Measurements from ENCODE around the gene NECAB2.
A peak's percentile ranks its signal among the peaks of the same experiment; 100 is the strongest.

Gene NECAB2

DNA sequence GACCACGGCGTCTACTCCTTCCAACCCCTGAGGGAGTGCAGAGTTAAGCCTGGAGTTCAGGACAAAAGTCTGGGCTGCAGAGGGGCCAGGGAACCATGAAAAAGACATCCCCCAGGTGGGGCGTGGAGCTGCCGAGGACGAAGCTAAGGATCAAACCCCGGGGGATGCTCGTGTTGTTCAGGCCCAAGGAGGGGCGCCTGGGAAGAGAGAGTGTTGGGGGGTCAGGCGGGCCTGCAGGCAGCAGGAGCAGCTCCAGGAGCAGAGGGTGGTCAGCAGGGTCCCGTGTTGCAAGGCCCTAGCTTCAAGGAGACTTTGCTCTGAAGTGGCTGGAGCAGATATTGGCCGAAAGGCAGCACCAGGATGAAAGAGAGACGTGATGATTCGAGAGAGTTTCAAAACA lies 26.7 kb downstream of the NECAB2 start:
- no peak for DNase-seq

- no peak for DNase-seq
Measured at GRCh38 chr16:83995754-83996153, 27.7 kb downstream of the NECAB2 start.

- no peak for DNase-seq
Measured at GRCh38 chr16:83996481-83997252, 28.6 kb downstream of the NECAB2 start.

- DNase-seq = no peak
Measured at GRCh38 chr16:83998091-83998490, 30.0 kb downstream of the NECAB2 start.

DNA sequence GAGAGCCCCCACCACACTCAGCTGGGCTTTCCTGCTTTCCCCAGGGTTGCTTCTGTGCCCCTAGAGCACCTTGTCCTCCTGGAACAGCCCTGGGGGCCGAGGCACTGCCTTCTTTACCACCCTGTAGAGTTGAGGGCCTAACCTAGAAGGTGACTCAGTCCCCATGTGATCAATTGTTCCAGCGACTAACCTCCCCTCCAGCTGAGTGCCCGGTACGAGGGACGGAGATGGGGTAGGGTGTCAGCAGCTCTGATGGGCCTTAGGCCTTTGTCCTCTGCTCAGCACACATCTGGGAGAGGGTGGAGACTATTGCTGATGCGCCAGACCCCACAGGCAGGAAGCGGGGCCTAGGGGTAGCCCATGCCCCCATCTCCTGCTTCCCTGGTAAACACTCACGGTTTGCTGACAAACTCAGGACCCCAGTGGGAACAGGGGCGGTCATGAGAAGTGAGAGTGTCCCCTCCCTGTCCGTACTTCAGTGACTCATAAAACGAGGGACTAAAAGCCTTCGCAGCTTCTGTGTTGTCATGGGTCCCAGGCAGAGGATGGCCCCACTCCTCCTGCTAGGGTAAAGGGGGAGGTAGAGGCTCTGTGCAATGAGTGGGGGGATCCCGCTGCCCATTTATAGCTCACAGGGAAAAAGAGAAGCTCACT lies 33.1 kb downstream of the NECAB2 start:
- no peak for DNase-seq

GRCh38 chr16:84001726-84002125 lies 33.7 kb downstream of the NECAB2 start:
- DNase-seq = no peak

- DNase-seq = no peak
Measured at GRCh38 chr16:84003038-84003437, 35.0 kb downstream of the NECAB2 start.

DNA sequence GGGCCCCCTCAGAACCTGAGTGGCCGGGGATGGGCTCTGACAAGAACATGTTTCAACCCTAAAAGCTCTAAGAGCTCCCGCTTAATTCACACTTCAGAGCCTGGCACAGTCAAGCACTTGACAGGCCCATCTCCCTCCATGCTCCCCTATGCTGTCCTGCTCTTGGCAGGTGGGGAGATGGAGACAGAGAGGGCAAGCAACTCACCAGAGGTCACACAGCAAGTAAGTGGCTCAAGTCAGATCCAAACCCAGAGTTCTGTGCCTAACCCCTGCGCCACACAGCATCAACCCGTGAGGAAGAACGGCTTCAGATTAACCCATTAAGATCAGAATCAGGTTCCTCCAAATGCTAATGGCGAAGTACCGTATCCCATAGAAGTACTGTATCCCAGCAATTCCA lies 36.4 kb downstream of the NECAB2 start:
- DNase-seq = no peak

DNA sequence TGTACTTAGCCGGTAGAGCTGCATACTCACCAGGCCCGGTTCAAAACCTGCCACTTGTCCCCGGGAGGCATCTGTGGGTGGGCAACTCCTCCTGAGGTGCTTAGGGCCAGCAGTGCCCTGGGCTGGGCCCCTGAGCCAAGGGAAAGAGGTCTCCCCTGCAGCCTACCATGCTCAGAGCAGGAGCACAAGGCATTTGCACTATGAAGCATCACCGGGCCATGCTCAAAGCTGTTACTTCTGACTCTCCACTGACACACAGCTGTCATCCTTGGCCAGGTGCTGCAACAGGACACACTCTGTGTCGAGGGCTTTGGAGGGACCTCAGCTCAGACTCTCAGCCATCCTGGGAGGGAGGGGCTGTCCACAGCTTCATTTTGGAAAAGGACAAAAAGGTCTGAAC lies 37.3 kb downstream of the NECAB2 start:
- no peak for DNase-seq

DNA sequence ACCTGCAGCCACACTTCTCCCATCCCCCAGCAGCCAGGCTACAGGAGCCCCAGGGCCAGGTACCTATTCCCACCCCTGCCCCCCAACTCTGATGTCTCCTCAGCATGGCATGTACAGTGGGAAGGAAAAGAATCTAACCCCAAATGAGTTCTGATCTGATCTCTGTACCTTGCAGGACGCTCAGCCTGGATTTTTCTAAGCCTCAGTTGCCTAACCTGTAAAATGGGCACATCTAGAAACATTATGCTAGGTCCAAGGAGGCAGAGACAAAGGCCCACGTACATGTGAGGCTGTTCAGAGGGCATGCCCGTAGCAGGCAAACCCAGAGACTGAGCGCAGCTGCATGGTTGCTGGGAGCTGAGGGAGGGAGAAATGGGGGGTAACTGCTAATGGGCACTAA lies 39.5 kb downstream of the NECAB2 start:
- DNase-seq = no peak

DNA sequence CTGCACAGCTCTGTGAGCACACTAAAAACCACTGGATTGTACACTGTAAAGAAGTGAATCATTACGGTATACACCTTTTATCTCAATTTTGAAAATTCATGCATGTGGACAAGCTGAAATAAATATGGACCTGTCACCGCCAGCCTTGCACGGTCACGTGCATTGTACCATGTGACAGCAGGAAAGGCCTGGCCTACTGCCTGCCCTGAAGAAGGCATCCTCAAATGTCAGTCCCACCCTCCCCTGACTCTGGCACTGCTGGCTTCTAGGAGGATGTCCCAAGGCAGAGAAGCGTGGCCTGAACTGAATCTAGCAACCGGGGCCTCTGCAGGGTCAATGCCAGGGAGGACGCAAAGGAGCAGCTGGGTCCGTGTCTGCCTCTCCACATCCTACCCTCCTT lies 39.9 kb downstream of the NECAB2 start:
- no peak for DNase-seq

- DNase-seq = no peak
Measured at GRCh38 chr16:84009282-84009681, 41.2 kb downstream of the NECAB2 start.

GRCh38 chr16:84013787-84014569 lies 45.9 kb downstream of the NECAB2 start:
- DNase-seq = peak; percentile 52

DNA sequence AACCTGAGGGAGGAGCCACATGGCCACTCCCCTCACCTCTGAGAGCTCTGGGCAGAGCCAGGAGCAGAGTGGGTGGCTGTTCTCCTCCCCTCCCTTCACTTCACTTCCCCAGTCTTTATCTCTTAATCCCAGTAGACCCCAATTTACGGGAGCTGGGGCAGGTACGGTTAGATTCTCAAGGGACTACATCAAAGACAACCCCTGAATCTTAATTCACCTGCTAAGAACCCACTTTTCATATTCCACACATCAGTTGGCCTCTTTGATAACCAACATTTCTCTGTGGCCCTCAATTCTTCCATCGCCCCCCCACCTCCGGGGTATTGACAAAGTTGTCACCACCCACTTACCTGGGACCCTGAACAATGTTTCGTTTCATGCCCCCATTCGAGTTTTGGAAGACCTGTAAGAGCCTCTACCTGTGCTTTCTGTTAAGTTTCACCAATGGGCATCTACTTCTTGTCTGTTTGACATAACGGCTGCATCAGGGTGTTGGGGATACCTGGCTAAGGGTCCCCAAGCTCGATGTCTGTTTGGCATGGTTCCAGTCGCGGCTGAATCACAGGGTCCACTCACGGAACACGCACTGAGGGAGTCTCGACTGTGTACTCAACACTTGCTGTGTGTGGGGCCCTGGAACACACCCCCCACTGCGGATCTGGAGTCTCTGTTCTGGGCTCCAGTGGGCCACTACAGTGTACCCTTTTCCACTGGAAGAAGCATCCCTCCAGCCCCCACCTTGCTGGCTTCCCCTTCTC lies 46.7 kb downstream of the NECAB2 start:
- no peak for DNase-seq

DNA sequence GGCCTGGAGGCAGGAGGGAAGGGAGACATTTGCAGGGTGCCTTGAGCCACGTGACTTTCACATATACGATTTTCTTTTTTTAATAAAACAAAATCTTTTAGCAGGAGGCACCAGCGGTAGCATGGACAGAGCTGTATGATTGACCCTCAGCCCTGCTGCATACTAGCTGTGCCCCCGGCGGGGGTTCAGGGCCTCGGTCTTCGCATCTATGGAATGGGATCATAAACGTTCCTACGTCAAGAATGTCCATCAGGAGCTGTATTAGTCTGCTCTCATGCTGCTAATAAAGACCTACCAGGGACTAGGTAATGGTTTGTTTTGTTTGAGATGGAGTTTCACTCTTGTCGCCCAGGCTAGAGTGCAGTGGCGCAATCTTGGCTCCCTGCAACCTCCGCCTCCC lies 47.4 kb downstream of the NECAB2 start:
- no peak for DNase-seq

GRCh38 chr16:84016477-84016876 lies 48.4 kb downstream of the NECAB2 start:
- DNase-seq = no peak

GRCh38 chr16:84018710-84019109 lies 50.7 kb downstream of the NECAB2 start:
- no peak for DNase-seq

DNA sequence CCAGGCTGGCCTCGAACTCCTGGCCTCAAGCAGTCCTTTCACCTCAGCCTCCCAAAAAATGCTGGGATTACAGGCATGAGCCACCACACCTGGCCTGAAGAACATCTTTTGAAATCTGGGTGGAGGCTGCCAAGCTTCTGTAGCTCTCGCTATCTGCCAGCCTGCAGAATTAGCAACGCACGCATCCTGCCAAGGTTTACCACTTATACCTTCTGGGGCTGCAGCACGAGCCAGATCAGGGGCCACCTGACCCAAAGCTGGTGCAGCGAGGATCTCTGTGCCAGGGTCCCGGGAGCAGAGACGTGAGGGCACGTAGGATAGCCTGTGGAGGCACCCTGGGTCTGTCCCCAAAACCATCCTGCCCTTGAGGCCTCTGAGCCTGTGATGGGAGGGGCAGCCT lies 52.3 kb downstream of the NECAB2 start:
- no peak for DNase-seq

- DNase-seq = no peak
Measured at GRCh38 chr16:84021488-84021887, 53.4 kb downstream of the NECAB2 start.

DNA sequence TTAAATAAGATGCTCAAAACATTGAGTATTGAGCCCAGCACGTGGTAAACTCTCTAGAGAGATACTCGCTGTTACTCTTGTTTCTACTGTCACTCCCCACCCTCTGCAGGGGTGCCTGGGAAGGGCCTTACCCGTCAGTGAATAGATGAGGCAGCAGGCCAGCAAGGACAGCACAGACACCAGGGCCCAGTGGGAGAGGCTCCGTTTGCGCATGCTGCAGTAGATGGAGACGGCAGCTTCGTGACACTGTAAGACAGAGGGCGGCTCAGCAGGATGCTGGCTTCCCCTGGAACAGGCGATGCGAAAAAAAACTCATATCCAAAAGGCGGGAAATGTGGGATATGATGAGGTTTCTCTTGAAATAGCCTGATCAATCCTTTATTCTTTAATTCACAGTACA lies 54.6 kb downstream of the NECAB2 start:
- DNase-seq = no peak

- DNase-seq = no peak
Measured at GRCh38 chr16:84024854-84025253, 56.8 kb downstream of the NECAB2 start.

GRCh38 chr16:84026606-84027005 lies 58.6 kb downstream of the NECAB2 start:
- DNase-seq = no peak

DNA sequence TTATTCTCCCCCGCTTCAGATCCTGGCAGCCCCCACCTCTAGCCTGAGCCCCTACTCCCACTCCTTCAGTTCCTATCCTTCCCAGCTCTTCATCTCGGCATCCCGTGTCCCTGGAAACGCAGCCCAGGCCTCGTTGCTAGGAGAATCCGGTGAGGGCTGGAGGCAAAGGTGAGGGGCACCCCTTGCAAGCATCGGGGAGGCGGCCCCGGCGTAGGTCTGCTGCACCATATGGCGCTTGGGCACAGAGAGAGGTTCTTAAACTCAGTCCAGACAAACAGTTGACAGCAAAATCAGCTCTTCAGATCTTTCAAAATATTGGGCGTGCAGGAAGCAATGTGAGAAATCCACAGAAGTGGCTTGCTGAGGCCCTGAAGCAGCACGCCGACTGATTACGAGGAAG lies 59.6 kb downstream of the NECAB2 start:
- no peak for DNase-seq
